Activated naive CD4-positive, alpha-beta T cell treated with anti-CD3 and anti-CD28 coated beads, Interleukin-2, amount 50 U/mL, for 16 hours (primary cell): ENCODE results near the gene RYR1.
A peak's percentile ranks its signal among the peaks of the same experiment; 100 is the strongest.

Experiments used
- DNase-seq: peaks from one replicate; pipeline ENCODE4 v3.0.0-alpha.2; 2020

The RYR1 gene

DNA sequence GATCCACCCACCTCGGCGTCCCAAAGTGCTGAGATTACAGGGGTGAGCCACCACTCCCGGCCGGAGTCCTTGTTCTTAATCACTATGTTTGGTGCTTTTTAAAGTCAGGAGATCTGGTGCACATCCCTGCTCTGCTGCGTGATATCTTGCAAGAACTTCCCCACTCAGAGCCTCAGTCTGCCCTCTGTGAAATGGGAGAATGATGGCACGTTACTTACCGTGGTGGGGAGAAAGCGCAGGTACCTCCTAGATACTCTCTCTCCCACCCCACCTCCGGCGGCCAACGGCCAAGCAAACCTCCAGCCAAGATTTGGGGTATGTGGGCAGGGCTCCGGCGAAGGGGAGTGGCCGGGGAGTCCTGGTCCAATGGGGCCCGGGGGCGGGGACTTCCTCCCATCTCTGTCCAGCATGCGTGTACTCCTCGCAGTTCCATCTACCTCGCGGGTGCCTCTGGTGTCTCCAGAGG, at the start of gene RYR1:
RYR1 (plus strand) TSS at position 424 of the 466 bp plus-strand sequence. CDS start 139 bp downstream, outside the sequence.
- peak; percentile 54 for DNase-seq

DNA sequence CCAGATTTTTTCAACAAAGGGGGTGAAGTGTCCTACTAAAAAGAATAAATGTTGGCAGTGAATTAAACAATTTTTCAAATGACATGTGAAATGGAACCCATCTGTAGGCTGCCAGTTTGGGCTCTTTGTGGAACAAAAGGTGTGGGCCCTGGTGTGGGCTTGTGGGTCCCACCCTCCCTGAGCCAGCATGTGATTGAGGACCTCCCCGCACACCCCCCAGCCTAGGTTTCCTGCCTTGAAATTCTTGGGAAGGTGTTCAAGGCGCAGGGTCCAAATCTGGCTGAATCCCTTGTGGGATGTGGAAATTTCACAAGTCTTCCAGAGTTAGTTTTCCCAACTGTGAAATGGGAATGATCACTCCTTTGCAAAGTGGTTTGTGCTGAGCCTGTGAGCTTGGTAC, 49.7 kb upstream of the RYR1 start:
- DNase-seq, result no peak

DNA sequence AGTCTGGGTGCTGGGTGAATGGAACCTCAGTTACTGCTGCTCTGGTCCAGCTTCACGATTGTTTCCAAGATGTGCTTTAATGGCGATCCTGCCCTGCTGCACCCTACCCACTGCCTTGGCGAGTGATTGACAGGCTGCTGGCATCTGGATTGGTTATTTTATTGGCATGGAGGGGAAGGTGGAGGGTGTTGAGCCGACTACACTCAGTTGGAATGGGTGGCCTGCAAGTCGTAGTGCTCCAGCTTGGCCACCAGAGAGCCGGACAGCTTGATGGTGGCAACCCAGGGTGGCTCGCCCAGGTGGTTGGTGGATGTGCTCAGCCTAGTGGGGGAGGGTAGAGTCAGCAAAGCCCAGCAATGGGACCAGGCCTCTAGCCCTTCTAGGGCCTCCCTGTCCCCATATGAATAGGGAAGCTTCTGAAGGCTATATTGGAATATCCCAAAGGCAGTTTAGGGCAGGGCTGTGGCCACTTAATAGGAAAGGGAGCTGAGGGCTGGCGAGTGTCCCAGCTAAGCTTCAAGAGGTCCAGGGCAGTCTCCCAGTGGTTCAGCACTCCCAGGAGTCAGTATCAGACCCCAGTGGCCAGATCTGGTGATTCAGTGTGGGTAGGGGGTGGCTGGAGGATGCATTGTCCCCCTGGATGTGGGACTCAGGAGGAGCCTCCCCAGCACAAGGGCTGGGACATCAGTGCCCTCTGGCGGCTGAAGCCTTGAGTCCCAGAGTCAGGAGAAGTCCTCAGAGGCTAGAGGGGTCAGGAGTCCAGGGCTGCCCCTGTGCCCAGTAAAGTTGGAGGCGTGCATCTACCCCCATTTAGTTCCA, 49.1 kb upstream of the RYR1 start:
- DNase-seq, result no peak

DNA sequence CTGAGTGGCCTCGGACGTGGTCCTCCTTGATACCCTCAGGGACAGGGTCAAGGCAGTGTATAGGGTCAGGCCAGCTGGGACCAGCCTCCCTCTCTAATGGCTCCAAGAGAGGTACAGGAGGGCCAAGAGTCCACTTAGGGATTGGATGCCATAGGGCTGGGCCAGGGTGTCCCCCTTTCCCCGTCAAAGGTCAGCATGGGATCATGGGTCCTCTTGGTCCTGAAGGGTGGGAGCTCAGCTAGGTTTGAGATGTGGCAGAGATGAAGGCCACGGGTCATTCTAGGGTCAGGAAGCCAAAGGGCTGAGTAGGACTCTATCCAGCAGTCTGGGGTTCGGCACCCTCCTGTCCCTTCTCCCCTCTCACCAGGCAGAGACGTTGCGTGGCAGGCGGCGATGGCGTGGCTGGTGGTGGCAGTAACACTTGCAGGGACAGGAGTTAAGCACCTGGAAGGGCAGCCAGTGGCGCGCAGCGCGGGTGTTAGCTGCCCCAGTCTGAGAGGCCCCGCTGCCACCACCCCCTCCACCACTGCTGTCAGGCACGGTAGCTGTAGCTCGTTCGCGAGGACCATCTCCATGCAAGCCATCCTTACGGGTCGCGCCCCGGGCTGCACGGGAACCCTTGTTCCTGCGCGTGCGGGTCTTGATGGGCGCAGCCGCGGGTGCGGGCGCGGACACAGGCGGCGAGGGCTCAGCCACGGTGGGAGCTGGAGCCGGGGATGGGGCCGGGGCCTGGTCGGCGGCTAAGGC, 48.3 kb upstream of the RYR1 start:
- no peak for DNase-seq

DNA sequence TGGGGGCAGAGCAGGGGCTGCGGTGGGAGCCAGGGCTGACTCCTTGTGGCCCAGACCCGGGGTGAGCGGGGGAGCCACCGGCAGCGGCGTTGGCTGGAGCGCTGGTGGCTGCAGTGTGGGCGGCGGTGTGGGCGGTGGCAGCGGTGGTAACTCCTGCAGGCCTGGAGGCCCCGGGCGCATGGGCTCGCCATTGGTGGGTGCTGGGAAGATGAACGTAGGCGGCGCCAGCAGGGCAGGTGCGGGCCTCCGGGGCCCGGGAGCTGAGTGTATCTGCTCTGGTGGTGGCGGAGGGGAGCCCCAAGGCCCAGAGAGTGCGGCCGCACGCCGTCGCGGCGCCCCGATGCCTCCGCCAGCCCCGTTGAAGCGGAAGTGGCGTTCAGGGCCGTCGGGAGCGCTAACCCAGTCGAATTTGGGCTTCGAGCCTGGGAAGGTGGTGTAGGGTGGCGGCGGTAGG, 47.7 kb upstream of the RYR1 start:
- DNase-seq, result no peak

DNA sequence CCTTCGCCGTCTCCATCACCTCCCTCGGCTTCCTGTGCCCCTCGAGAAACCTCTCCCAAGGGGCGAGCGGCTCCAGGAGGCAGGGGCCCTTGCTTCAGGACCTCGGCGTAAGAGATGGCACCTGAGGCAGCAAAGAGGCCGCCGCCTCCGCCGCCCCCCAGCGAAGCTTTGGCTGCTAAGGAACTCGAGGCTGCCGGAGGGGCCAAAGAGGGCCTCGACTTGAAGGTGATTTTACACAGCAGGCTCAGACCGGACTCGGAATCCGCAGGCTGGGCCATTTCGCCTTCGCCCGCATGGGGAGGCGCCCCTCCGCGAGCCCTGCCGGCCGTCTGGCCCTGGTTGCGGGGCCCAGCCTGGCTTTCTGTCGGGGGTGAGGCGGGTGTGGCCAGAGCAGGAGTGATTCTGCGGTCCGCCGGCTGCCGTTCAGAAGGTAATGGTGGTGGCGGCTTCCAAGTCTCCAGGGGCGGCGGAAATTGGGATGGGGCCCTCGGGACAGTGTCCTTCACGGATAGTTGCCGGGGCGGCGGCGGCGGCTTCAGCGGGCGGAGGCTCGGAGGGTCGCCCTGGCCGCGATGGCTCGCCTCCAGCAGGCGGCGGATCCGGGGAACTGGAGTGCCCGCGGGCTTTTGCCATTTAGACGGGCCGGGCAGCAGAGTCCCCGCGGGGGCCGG, 47.1 kb upstream of the RYR1 start:
- no peak for DNase-seq

DNA sequence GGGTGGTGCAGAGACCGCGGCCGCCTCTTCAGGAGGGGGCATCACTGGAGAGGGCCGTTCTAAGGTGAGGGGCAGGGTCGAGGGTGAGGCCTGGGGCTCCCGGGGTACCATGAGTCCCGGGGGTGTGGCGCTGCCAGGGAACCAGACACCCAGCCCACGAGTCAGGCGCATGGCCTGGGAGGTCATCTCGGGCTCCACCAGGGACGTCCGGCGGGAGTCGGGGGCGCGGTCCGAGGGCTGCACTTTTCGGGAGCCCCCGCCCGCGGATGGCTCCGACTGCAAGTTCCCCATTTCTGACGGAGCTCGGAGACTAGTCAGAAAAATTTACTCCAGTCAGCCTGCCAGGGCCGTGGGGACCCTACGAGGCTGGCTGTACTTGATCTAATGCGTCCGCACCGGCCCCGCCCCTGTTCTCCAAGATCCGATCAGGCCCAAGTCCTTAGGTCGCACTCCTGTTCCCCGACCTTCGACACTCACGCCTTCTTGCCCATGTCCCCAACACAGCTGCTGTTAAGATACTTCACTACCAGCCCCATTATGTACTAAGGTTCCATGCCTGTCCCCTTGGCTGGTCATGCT, 46.4 kb upstream of the RYR1 start:
- DNase-seq, result no peak

DNA sequence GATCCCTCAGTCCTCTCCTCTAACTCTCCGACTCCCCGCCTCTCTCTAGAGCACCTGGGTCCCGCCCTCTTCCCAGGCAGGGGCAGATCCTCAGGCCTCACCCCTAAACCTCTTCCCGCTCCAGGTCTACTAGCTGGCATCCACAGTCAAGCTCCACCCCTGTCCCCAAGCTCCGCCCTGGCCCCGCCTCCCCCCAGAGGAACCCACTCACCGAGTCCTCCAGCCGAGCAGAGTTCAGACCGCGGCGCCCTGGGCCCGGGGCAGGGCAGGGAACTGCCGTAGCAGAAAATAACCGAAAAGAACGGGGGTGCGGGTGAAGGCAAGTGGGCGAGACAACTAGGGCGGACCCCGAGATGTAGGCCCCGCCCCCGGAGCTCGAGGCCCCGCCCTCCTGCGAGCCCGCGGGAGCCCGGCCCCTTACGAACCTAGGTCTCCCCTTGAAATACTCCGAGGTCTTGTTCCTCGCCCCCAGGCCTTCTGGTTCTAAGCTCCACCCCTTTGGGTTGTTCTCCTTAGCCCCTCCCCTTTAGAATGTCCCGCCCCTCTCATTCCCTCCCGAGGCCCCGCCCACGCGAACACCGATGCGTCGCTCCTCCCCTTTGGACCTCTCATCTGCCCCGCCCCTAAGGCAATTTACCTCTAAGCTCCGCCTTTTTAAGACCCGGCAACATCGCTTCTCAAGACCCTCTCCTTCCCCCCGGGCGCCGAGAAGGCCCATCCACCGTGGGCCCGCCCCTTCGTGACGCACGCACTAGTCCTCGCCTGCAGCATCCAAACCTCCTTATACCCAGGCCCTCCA, 45.7 kb upstream of the RYR1 start, which contains the start of gene GGN:
GGN (minus strand) TSS at position 485 of the 799 bp plus-strand sequence. CDS start 773 bp downstream, outside the sequence.
- peak; percentile 78 for DNase-seq

DNA sequence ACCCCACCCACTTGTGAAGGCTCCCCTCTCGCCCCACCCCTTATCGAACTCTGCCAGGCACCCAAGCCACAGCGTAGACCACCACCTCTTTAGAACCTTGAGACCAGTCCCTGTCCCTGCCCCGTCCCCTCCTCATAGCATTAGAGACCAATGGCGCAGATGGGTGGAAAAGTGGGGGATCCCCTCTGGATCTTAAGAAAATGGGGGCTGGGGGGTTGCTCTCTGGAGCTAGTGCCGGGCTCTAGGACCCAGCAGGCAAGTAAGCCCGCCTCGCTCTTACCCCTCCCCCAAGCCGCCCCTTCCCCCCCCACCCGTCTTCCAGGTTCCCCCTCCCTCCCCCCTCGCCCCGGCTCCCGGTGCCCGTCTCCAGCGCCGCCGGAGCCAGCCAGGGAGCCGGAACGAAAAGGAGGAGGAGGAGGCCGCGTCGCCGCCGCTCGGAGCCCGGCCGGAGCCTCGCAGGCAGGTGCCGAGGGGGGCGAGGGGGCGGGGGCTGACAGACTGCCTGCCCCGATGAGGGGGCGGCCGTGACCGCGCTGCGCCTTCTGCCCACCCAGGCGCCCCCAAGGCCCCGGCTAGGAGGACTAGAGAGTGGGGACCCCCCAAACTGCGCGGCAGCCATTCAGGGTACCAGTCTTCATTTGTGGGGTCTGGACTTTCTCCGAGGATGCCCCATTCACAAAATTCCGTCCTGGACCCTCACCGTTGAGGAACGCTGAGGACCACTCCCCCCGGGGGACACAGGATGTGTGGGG, 45.0 kb upstream of the RYR1 start, which contains the start of gene SPRED3:
SPRED3 (plus strand) TSS at position 349 of the 752 bp plus-strand sequence. CDS start 1,606 bp downstream, outside the sequence.
- no peak for DNase-seq

DNA sequence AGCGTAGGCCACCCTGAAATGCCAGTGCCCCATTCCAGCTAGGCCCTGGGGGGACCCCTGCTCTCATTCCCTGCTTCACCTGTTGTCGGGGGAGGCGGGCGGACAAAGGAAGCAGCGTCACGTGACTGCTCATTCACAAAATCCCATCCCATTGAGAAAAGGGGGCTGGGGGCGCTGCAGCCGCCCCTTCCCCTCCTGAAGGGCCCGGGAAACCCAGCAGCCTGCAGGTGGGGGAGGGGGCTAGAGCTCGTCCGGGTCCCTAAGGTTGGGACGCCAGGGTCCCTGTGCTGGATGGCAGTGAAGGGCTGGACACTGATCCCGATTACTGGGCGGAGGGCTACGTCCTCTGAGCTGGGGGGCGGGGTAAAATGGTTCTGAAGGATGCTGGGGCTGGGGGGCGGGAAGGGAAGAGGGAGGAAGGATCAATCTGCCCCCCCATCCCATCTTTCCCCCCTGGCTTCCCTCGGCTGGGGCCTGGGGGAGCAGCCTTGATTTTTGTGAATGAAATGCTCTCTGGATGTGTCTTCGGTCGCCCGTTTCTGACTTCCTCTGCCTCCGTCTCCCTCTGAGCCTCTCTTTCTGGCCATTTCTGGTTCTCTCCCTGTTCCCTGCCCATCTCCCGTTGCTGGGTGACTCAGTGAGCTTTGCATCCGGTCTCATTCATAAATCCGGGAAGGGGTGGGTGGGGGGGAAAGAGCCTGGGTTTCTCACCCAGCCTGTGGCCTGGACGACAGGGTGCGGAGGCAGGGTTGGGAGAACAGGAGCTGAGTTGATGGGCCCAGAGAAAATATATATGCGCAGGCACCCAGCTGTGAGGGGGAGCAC, 44.2 kb upstream of the RYR1 start:
- no peak for DNase-seq

DNA sequence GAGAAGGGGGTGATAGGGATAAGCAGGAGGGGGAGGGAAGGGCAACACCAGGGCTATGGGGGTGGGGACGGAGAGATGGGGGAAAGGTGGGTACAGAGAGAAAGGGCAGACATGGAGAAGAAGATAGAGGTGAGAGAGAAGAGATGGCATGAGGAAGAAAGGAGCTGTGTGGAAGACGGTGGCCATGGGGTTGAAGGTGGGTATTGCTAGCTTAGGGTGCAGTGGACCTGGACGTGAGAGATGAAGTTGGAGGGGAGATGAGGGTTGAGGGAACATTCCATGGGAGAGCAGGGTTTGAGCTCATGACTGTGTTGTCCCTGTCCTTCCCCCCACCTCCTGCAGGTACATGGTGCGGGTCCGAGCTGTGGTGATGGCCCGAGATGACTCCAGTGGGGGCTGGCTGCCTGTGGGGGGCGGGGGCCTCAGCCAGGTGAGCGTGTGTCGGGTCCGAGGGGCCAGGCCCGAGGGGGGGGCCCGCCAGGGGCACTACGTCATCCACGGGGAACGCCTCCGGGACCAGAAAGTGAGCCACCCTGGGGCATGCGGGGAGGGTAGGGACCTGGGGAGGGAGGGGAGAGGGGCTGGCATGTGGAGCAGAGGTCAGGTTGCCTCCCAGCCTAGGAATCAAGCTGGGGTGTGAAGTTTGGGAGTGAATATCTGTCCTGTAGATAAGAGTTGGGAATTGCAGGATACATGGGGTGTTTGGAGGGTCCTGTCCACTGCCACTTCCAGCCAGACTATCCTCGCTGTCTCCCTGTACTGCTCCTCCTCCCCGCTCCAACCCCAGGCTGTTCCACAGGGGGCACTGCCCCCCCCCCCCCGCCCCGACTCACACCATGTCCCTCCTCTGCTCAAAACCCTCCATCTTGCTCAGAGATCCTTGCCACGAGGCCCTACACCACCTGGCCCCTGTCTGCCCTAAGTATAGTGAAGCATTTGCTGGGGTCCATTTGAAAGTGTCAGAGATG, 43.2 kb upstream of the RYR1 start:
- DNase-seq, result no peak

DNA sequence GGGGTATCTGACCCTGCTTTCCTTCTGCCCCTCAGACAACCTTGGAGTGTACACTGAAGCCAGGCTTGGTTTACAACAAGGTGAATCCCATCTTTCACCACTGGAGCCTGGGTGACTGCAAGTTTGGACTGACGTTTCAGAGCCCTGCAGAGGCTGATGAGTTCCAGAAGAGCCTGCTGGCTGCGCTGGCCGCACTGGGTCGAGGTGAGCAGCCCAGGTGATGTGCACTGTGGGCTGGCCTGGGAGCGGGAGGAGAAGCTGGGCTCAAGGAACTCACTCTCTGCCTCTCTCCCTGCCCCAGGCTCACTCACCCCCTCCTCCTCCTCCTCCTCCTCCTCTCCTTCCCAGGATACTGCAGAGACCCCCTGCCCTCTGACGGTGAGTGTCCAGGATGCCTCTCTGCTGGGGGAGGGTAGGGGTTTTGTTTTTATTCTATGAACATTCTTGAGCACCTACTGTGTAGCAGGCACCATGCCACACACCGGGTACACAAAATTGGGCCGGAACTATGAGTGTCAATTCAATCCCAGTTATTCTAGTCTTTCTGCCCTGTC, 41.5 kb upstream of the RYR1 start:
- no peak for DNase-seq

DNA sequence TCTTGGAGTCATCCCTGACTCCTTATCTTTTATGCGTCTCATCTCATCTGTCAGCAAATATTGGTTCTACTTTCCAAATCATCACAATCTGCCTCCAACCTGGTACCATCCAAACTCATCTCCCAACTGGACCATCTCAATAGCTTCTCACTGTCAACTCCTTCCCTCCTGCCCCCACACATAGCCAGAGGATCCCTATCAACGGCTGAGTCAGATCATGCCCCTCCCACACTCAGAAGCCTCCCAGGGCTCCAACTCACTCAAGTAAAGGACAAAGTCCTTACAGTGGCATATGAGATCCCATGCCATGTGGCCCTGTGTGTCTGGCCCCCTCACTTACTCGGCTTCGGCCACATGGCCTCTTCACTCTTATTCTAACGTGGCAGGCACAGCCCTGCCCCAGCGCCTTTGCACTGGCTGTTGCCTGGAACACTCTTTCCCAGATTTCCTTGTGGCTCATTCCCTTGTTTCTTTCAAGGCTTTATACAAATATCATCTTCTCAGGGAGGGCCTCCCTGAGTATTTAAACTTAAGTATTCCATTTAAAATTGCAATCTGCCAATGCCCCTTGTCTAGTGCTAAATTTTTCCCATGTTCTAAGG, 40.7 kb upstream of the RYR1 start:
- DNase-seq, result no peak

DNA sequence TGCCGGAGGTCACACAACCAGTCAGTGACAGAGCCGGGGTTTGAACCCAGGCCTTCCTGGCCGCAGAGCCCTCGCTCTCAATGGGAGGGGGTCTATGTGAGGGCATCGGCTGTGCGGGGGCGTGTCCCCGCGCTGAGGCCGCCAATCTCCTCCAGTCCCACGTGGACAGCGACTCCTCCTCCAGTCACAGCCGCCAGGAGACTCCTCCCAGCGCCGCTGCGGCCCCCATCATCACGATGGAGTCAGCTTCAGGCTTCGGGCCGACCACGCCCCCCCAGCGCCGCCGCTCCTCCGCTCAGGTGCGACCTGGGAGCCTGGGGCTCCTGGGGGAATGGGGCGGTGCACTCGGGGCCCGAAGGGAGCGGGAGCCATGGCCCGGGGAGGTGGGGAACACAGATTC, 39.0 kb upstream of the RYR1 start:
- peak; percentile 81 for DNase-seq

DNA sequence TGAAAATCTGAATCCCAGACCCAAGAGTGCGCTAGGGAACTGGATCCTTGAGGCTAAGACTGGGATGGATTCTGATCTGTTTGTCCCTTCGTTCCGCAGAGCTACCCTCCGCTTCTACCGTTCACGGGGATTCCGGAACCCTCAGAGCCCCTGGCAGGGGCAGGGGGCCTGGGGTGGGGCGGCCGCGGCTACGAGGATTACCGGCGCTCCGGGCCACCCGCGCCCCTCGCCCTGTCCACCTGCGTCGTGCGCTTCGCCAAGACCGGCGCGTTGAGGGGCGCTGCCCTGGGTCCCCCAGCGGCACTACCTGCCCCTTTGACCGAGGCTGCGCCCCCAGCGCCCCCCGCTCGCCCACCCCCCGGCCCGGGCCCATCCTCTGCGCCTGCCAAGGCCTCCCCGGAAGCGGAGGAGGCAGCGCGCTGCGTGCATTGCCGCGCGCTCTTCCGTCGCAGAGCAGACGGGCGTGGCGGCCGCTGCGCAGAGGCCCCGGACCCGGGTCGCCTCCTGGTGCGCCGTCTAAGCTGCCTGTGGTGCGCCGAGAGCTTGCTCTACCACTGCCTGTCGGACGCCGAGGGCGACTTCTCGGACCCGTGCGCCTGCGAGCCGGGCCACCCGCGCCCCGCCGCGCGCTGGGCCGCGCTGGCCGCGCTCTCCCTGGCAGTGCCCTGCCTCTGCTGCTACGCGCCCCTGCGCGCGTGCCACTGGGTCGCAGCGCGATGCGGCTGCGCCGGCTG, 37.9 kb upstream of the RYR1 start:
- peak; percentile 60 for DNase-seq

DNA sequence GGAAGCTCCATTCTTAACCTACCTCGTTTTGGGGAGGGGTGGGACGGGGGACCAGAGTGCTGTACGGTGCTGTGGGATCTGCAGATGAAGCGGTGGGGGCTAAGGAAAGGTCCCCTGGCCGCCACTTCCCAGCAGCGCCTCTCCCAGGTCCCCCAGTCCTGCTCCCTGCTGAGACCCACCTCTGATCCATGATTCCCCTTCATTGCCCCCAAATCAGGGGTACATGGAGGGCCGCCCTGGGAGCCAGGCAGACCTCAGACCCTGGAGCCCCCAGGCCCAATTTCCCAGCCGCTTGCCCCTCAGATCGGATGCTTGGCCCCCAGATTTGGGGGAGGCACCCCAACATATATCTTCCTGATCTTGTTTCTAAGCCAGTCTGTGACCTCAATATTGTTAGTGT, 34.4 kb upstream of the RYR1 start:
- no peak for DNase-seq

DNA sequence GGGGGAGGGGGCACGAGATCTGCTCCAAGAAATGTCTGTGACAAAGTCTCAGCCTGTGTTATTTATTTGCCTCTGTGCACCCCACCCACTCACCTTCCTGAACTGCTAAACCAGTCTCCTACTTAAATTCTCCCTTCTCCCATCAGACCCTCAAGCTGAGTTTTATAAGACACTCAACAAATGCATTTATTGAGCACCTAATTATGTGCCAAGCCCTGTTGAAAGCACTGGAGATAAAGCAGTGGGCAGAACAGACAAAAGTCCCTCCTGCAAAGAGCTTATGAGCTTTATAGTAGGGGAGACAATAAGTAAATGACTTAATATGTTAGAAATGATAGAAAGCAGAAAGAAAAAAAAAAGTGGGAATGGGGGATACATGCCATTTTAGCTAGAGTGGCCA, 34.0 kb upstream of the RYR1 start:
- DNase-seq, result no peak

DNA sequence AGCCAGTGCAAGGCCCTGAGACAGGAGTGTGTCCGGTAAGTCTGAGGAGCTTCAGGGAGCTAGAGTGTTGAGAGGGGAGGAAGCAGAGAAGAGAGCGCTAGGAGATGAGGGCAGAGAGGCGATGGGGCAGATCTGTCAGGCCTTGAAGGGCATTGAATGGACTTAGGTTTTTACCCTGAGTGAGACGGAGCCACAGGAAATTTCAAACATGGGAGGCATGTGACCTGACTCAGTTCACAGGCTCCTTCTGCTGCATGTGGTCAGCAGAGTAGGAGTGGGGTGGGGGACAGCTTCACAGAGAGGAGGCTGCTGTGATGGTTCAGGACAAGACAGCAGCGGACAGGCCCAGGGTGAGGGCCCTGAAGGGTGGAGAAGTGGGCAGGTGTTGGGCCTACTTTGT, 33.1 kb upstream of the RYR1 start:
- DNase-seq, result no peak
